Activated CD8-positive, alpha-beta memory T cell treated with anti-CD3 and anti-CD28 coated beads, Interleukin-2, amount 50 U/mL, for 1 hour (primary cell): ENCODE data around the gene PARD3B.

Experiments
- DNase-seq: peaks from one replicate; pipeline ENCODE4 v3.0.0-alpha.2; 2020; ENCODE audit errors: extremely low read depth

Gene PARD3B

GRCh38 chr2:204896146-204896545 is 350.9 kb downstream of the PARD3B start:
- no peak for DNase-seq

GRCh38 chr2:204897561-204897960 is 352.3 kb downstream of the PARD3B start:
- DNase-seq, result no peak

- DNase-seq, result no peak
Measured at GRCh38 chr2:204898928-204899640, 353.8 kb downstream of the PARD3B start.

DNA sequence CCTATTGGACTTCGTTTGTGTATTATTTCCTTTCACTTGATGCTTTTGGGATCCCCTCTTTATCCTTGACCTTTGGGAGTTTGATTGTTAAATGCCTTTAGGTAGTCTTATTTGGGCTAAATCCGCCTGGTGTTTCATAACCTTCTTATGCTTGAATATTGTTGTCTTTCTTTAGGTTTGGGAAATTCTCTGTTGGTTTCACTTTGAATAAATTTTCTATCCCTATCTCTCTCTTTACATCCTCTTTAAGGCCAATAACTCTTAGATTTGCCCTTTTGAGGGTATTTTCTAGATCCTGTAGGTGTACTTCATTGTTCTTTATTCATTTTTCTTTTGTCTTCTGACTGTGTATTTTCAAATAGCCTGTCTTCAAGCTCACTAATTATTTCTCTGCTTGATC is 354.7 kb downstream of the PARD3B start:
- DNase-seq, result no peak

- DNase-seq, result no peak
Measured at GRCh38 chr2:204900487-204900886, 355.2 kb downstream of the PARD3B start.

DNA sequence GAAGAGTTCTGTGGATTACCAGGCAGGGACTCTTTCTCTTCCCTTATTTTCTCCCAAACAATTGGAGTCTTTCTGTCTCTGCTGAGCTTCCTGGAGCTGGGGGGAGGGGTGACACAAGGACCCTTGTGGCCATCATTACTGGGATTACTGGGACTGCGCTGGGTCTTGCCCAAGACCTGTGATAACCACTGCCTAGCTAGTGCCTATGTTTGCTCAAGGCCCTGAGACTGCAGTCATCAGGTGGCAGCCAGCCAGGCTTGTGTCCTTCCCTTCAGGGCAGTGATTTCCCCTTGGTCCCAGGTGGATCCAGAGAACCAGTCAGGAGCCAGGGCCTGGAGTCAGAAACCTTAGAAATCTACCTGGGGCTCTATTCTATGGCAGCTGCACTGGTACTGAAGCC is 355.6 kb downstream of the PARD3B start:
- no peak for DNase-seq

DNA sequence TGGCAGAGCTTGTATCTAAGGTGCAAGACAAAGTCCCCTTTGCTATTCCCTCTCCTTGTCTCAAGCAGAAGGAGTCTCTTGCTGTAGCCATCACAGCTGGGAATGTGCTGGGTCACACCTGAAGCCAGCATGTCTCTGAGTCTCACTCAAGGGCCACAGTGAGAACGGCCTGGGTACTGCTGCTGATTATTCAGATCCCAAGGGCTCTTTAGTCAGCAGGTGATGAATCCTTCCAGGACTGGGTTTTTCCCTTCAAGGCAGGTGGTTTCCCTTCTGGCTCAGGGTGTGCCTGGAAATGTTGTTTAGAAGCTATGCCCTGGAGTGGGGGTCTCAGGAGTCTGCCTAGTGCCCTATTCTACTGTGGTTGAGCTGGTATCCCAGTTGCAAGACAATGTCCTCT is 356.3 kb downstream of the PARD3B start:
- DNase-seq, result no peak

- no peak for DNase-seq
Measured at GRCh38 chr2:204909791-204910190, 364.5 kb downstream of the PARD3B start.

- no peak for DNase-seq
Measured at GRCh38 chr2:204913312-204913711, 368.0 kb downstream of the PARD3B start.

GRCh38 chr2:204913854-204914464 is 368.7 kb downstream of the PARD3B start:
- no peak for DNase-seq

- DNase-seq, result no peak
Measured at GRCh38 chr2:204914708-204915107, 369.4 kb downstream of the PARD3B start.

GRCh38 chr2:204917089-204917701 is 371.9 kb downstream of the PARD3B start:
- no peak for DNase-seq

- no peak for DNase-seq
Measured at GRCh38 chr2:204920776-204921175, 375.5 kb downstream of the PARD3B start.

- no peak for DNase-seq
Measured at GRCh38 chr2:204923957-204924356, 378.7 kb downstream of the PARD3B start.

GRCh38 chr2:204931562-204931961 is 386.3 kb downstream of the PARD3B start:
- DNase-seq, result no peak

- DNase-seq, result no peak
Measured at GRCh38 chr2:204933735-204934374, 388.6 kb downstream of the PARD3B start.

GRCh38 chr2:204944927-204945326 is 399.7 kb downstream of the PARD3B start:
- DNase-seq, result no peak

DNA sequence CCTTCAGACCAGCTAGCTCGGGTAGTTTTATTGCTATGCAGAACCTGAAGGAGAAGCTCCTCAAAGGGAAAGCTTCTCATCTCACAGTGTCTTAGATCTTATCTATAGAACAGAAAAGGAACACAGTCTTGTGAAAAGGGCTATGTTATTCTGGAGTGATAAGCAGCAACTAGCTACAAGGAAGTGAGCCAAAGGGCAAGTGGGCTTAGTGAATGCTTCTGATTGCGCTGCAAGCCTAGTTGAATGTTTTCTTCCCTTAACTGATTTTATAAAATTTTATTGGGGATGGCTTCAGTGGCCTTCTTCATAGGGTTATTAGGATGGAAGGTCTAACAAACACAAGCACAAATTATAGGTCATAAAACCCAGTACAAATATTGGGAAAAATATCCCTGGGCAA is 400.1 kb downstream of the PARD3B start:
- DNase-seq, result no peak

DNA sequence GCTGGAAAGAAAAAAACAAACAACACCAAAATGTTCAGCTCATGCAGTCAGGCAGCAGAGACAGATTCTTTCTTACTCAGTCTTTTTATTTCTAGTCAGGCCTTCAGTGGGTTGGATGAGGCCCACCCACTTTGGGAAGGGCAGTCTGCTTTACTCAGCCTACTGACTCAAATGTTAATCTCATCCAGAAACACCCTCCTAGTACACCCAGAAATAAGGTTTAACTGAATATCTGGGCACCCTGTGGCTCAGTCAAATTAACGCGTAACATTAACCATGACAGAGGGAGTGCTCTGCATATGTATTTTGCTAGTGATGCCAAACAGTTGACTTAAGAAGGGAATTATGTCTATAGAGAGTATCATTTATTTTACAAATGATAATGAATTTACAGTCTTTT is 401.6 kb downstream of the PARD3B start:
- no peak for DNase-seq

DNA sequence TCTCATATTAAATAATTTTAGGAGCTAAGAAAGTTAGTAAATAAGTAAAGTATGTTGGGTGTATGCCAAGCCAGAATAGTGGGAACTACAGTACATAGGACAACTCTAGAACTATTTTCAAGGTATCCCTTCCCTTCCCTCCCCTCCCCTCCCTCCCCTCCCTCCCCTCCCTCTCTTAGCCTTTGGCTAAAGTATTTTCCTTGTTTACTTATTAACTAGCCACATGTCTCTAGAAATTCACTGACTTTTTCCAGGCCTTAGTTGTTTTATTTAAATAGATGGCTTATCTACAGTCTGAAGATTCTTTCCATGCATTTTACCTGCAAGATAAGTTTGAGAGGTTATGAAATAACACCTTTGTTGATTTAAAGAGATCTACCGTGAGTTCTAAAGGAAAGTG is 402.1 kb downstream of the PARD3B start:
- no peak for DNase-seq

GRCh38 chr2:204948024-204948763 is 402.9 kb downstream of the PARD3B start:
- no peak for DNase-seq

DNA sequence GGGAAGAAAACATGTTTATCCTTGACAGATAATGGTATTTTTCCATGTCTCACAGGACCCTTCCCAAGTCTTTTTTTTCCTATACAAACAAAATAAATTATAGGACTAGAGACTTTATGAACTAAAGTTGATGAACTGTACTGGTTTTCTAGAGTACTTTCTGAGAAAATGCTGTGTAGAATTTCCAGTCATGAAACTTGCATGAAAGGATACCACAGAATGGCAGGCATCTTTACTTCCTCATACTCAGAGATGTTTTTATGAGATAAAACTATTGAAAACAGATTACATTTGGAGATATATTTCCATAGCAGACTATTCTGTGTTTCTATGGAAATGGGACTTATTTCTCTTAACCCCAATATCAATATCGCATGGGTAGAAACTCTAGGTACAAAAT is 403.5 kb downstream of the PARD3B start:
- DNase-seq, result no peak
